Measurements from ENCODE around the gene OR2V2.
A peak's percentile ranks its signal among the peaks of the same experiment; 100 is the strongest.
"Not testable (repeated sequence)": the region's sequence is repeated elsewhere in the genome, so short reads cannot be mapped to it uniquely, and the experiment has no call there.

The OR2V2 gene

DNA sequence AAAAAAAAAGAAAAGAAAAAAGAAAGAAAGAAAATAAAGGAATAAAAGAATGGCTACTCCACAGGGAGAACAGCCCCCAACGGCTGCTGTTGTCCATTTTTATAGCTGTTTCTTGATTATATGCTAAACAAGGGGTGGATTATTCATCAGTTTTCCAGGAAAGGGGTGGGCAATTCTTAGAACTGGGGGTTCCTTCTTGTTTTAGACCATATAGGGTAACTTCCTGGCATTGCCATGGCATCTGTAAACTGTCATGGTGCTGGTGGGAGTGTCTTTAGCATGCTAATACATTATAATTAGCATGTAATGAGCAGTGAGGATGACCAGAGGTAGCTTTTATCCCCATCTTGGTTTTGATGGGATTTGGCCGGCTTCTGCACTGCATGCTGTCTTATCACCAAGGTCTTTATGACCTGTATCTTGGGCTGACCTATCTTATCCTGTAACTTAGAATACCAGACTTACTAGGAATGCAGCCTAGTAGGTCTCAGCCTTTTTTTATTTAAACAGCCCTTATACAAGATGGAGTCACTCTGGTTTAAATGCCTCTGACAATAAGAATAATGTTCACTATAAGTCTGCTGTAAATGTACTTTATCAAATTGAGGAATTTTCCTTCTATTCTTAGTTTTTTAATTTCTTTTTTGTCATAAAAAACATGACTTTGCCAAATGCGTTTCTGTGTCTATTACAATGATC lies 29.0 kb downstream of the OR2V2 start:
- TF ChIP-seq, protein P1, sequence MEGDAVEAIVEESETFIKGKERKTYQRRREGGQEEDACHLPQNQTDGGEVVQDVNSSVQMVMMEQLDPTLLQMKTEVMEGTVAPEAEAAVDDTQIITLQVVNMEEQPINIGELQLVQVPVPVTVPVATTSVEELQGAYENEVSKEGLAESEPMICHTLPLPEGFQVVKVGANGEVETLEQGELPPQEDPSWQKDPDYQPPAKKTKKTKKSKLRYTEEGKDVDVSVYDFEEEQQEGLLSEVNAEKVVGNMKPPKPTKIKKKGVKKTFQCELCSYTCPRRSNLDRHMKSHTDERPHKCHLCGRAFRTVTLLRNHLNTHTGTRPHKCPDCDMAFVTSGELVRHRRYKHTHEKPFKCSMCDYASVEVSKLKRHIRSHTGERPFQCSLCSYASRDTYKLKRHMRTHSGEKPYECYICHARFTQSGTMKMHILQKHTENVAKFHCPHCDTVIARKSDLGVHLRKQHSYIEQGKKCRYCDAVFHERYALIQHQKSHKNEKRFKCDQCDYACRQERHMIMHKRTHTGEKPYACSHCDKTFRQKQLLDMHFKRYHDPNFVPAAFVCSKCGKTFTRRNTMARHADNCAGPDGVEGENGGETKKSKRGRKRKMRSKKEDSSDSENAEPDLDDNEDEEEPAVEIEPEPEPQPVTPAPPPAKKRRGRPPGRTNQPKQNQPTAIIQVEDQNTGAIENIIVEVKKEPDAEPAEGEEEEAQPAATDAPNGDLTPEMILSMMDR (IDR thresholded peaks at IDR 0.05; ENCODE audit: insufficient read depth, low read length, missing control alignments), result no peak
- H3K4me3 ChIP-seq (ENCODE audit: low read depth, low read length), result no peak overlapping the region
- CTCF ChIA-PET, result interaction anchor here (1.2 to 1.7 kb wide), 2 partner anchors 9 to 13 kb away, joined by 3 read pairs; no protein-coding TSS in a partner anchor
- POLR2A ChIA-PET, result no interaction called here
- no peak for DNase-seq (ENCODE audit: low read depth, low spot score)

GRCh38 chr5:181177559-181177958 lies 30.2 kb downstream of the OR2V2 start:
- POLR2A ChIA-PET; DNase-seq (ENCODE audit: low read depth, low spot score); H3K4me3 ChIP-seq (ENCODE audit: low read depth, low read length): not testable (repeated sequence)
- CTCF ChIA-PET, result interaction anchor here (0.8 to 1.2 kb wide), 2 partner anchors 9 to 14 kb away, joined by 3 read pairs; no protein-coding TSS in a partner anchor

- ChIA-PET POLR2A (no interaction called here), CTCF (interaction anchor here (0.9 to 1.0 kb wide), 3 partner anchors 9 to 26 kb away, joined by 3 to 5 read pairs (median 4); partner anchors contain the start of gene TRIM7)
- no peak for DNase-seq (ENCODE audit: low read depth, low spot score)
- no peak overlapping the region for H3K4me3 ChIP-seq (ENCODE audit: low read depth, low read length)
- TF ChIP-seq, protein P1 (IDR thresholded peaks at IDR 0.05; ENCODE audit: insufficient read depth, low read length, missing control alignments), result peak; percentile 81
Observed at GRCh38 chr5:181181650-181182565, 34.5 kb downstream of the OR2V2 start.

DNA sequence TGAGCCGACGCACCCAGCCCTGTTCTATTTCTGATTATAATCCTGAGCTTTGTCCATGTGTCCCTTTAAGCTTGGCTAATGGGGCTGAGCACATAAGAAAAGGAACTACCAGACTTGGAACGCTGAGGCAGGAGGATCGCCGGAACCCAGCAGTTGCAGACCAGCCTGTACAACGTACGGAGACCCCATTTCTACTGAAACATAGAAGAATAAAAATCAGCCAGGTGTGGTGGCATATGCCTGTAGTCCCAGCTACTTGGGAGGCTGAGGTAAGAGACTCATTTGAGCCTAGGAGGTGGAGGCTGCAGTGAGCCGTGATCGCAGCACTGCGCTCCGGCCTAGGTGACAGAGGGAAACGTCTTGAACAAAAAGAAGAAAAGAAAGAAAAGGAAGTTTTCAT lies 35.3 kb downstream of the OR2V2 start:
- ChIA-PET CTCF (interaction anchor here (0.9 to 1.0 kb wide), 2 partner anchors 10 to 25 kb away, joined by 4 to 5 read pairs; no protein-coding TSS in a partner anchor), POLR2A (no interaction called here)
- H3K4me3 ChIP-seq (ENCODE audit: low read depth, low read length), result no peak overlapping the region
- TF ChIP-seq, protein P1 (IDR thresholded peaks at IDR 0.05; ENCODE audit: insufficient read depth, low read length, missing control alignments), result no peak
- DNase-seq (ENCODE audit: low read depth, low spot score), result no peak

GRCh38 chr5:181184845-181185216 lies 37.4 kb downstream of the OR2V2 start:
- CTCF ChIA-PET, result interaction anchor here (0.6 to 3.1 kb wide), 23 partner anchors 8 to 400 kb away, joined by 3 to 19 read pairs (median 4); partner anchors contain the start of genes TRIM41, TRIM52 and TRIM7
- H3K4me3 ChIP-seq (ENCODE audit: low read depth, low read length), result no peak overlapping the region
- POLR2A ChIA-PET, result interaction anchor here (0.7 to 1.5 kb wide), 4 partner anchors 22 to 76 kb away, joined by 3 to 5 read pairs (median 4); partner anchors contain the start of genes TRIM41 and TRIM52
- no peak for DNase-seq (ENCODE audit: low read depth, low spot score)
- TF ChIP-seq, protein P1 (IDR thresholded peaks at IDR 0.05; ENCODE audit: insufficient read depth, low read length, missing control alignments), result no peak

DNA sequence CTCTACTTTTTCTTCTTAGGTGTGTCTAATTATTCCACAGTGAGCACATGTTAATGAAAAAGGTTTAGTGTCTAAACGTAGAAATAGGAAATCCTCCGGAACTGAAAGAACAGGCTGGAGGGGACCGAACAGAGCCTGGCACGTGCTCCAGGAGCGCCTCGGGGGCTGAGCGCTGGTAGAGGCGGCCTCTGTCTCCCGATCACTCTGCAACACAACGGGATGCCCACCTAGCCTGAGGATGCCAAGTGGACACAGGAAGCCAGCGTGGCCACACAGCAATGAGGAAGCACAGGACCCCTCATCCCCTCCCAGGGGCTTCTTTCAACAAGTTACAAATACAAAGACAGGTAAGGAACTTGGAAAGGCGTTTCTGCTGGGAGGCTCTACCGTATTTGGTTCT lies 38.2 kb downstream of the OR2V2 start:
- DNase-seq (ENCODE audit: low read depth, low spot score), result no peak
- ChIA-PET CTCF (interaction anchor here (1.1 to 3.1 kb wide), 9 partner anchors 9 to 66 kb away, joined by 3 to 19 read pairs (median 5); no protein-coding TSS in a partner anchor), POLR2A (no interaction called here)
- TF ChIP-seq, protein P1 (IDR thresholded peaks at IDR 0.05; ENCODE audit: insufficient read depth, low read length, missing control alignments), result no peak
- H3K4me3 ChIP-seq (ENCODE audit: low read depth, low read length), result no peak overlapping the region
